GM21723 (cell line): ENCODE results near the gene MCTS1.
A peak's percentile ranks its signal among the peaks of the same experiment; 100 is the strongest.
"Not testable (repeated sequence)": the region's sequence is repeated elsewhere in the genome, so short reads cannot be mapped to it uniquely, and the experiment has no call there.

Source experiments
- ATAC-seq: cut with Tn5 transposase; IDR thresholded peaks from one replicate; pipeline ENCODE4 v1.9.1; 2021; ENCODE audit warnings: mild to moderate bottlenecking, moderate library complexity; ENCODE audit not compliant: unreplicated experiment

The MCTS1 gene

GRCh38 chrX:120603707-120604360 lies at the start of gene MCTS1:
Gene MCTS1 (plus strand): TSS chrX:120604101. CDS start chrX:120604237, 136 bp downstream.
- peak; percentile 85 for ATAC-seq

- no peak for ATAC-seq
Measured at GRCh38 chrX:120556251-120556650, 47.6 kb upstream of the MCTS1 start.

GRCh38 chrX:120559804-120560203 lies 44.1 kb upstream of the MCTS1 start:
- ATAC-seq, result peak; percentile 31

- peak; percentile 39 for ATAC-seq
Measured at GRCh38 chrX:120560405-120560841, 43.5 kb upstream of the MCTS1 start.

GRCh38 chrX:120560842-120561633 lies 42.9 kb upstream of the MCTS1 start, which contains the start of gene CUL4B:
Gene CUL4B (minus strand): TSS chrX:120560962. CDS start chrX:120560638, 324 bp downstream.
- peak; percentile 76 for ATAC-seq

GRCh38 chrX:120561634-120562568 lies 42.0 kb upstream of the MCTS1 start:
- ATAC-seq, result no peak

- ATAC-seq, result no peak
Measured at GRCh38 chrX:120562569-120562926, 41.4 kb upstream of the MCTS1 start.

- ATAC-seq, result no peak
Measured at GRCh38 chrX:120564925-120565324, 39.0 kb upstream of the MCTS1 start.

- ATAC-seq, result no peak
Measured at GRCh38 chrX:120566817-120567216, 37.1 kb upstream of the MCTS1 start.

GRCh38 chrX:120568035-120568434 lies 35.9 kb upstream of the MCTS1 start:
- ATAC-seq, result no peak

- no peak for ATAC-seq
Measured at GRCh38 chrX:120568609-120569008, 35.3 kb upstream of the MCTS1 start.

- no peak for ATAC-seq
Measured at GRCh38 chrX:120570011-120570600, 33.8 kb upstream of the MCTS1 start.

GRCh38 chrX:120573806-120574205 lies 30.1 kb upstream of the MCTS1 start:
- ATAC-seq, result not testable (repeated sequence)

GRCh38 chrX:120575379-120576114 lies 28.4 kb upstream of the MCTS1 start:
- ATAC-seq, result no peak

GRCh38 chrX:120585702-120586101 lies 18.2 kb upstream of the MCTS1 start:
- ATAC-seq, result no peak

- peak; percentile 66 for ATAC-seq
Measured at GRCh38 chrX:120604361-120604782, 471 bp downstream of the MCTS1 start.

GRCh38 chrX:120612086-120612485 lies 8.2 kb downstream of the MCTS1 start:
- ATAC-seq, result no peak

GRCh38 chrX:120614816-120615215 lies 10.9 kb downstream of the MCTS1 start:
- no peak for ATAC-seq

- ATAC-seq, result peak; percentile 56
Measured at GRCh38 chrX:120617996-120618630, 14.2 kb downstream of the MCTS1 start.
